Kidney epithelial cell (primary cell): ENCODE measurements around the gene ACAD11. TPM values are rescaled to one million over a fixed set of nuclear protein-coding genes. Genes with fewer than 3 reads are reported as not detected.

Experiments used
- DNase-seq: peaks from one replicate; pipeline ENCODE4 v3.0.0-alpha.2; 2010; ENCODE audit warnings: low read depth
- H3K27me3 ChIP-seq: 2 replicates; pipeline ENCODE4 v1.6.0; 2011; ENCODE audit warnings: low read length; ENCODE audit not compliant: control insufficient read depth, insufficient read depth
- H3K36me3 ChIP-seq: 2 replicates; pipeline ENCODE4 v1.5.1; 2011; ENCODE audit warnings: low read length; ENCODE audit not compliant: control insufficient read depth, insufficient read depth
- H3K4me3 ChIP-seq: 2 replicates; pipeline ENCODE4 v1.5.1; 2011; ENCODE audit warnings: low read depth, mild to moderate bottlenecking, control low read depth, low read length
- total RNA-seq: library from RNA; depleted of rRNA; stranded (reverse); fragments of >200 nt; gene quantifications from 2 replicates; pipeline ENCODE4 v1.2.3, GENCODE V29; 2015
- TF ChIP-seq, protein P1 (sequence below): IDR thresholded peaks from 2 replicates; pipeline ENCODE4 v1.5.1; 2011; ENCODE audit warnings: mild to moderate bottlenecking, moderate library complexity, low read length, control low read depth, inconsistent platforms; ENCODE audit not compliant: insufficient read depth, poor library complexity, severe bottlenecking

The ACAD11 gene
- total RNA-seq, 1 donor from 2014 or later, result 24.7 TPM

DNA sequence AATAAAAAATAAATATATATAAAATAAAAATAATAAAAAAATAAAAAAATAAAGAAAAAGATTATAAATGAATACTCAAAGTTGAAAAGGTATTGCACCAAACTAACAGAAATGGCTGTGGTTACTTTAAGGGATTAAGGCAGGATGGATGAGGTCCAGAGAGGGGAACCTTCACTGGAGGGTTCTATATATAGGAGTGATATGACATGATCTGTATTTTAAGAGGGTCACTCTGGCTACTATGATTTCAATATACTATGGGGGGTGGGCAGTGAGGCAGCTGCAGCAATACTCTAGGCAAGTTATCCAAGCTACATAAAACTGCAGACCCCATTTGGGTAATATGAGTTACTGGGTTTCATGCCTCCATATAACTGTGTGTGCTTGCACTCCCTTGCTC lies 24.6 kb downstream of the ACAD11 start:
- DNase-seq, result no peak
- Histone ChIP-seq H3K27me3 (no peaks in the 10 kb centered on the region), H3K36me3 (no peaks in the 10 kb centered on the region), H3K4me3 (no peak overlapping the region)
- TF ChIP-seq, protein P1, sequence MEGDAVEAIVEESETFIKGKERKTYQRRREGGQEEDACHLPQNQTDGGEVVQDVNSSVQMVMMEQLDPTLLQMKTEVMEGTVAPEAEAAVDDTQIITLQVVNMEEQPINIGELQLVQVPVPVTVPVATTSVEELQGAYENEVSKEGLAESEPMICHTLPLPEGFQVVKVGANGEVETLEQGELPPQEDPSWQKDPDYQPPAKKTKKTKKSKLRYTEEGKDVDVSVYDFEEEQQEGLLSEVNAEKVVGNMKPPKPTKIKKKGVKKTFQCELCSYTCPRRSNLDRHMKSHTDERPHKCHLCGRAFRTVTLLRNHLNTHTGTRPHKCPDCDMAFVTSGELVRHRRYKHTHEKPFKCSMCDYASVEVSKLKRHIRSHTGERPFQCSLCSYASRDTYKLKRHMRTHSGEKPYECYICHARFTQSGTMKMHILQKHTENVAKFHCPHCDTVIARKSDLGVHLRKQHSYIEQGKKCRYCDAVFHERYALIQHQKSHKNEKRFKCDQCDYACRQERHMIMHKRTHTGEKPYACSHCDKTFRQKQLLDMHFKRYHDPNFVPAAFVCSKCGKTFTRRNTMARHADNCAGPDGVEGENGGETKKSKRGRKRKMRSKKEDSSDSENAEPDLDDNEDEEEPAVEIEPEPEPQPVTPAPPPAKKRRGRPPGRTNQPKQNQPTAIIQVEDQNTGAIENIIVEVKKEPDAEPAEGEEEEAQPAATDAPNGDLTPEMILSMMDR, result no peak

DNA sequence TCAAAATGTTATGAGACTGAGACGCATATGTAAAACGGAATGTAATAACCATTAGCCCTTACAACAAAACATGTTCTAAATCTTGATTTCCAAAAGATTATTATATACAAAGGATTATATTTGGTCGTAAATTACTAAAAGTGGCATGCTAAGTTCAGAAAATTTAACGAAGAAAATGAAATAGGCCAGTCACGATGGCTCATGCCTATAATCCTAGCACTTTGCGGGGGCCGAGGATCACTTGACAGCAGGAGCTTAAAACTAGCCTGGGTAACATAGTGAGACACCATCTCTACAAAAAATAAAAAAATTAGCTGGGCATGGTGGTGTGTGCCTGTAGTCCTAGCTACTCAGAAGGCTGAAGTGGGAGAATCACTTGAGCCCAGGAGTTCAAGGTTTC lies 29.0 kb downstream of the ACAD11 start:
- Histone ChIP-seq H3K27me3 (no peaks in the 10 kb centered on the region), H3K4me3 (no peak overlapping the region), H3K36me3 (no peaks in the 10 kb centered on the region)
- no peak for DNase-seq
- TF ChIP-seq, protein P1, result no peak

DNA sequence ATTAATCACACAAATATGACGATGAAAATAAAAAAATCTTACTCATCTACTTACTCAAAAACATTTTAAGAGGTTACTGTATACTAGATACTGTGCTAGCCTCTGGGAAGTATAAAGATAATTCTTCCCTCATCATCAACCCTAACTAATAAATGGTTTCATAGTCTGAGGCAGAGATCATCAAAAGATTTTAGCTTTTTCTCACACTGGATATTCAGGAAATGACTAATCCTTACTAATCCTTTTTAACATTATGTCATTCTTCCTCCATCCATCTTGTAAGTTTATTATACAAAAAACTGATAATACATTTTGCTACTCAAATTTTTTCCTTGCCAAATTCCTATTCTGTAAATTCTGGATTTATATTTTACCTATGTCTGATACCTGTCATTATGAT lies 29.7 kb downstream of the ACAD11 start:
- no peak for DNase-seq
- H3K36me3 ChIP-seq, result no peaks in the 10 kb centered on the region
- no peak overlapping the region for H3K4me3 ChIP-seq
- TF ChIP-seq, protein P1, result no peak
- H3K27me3 ChIP-seq, result no peaks in the 10 kb centered on the region

DNA sequence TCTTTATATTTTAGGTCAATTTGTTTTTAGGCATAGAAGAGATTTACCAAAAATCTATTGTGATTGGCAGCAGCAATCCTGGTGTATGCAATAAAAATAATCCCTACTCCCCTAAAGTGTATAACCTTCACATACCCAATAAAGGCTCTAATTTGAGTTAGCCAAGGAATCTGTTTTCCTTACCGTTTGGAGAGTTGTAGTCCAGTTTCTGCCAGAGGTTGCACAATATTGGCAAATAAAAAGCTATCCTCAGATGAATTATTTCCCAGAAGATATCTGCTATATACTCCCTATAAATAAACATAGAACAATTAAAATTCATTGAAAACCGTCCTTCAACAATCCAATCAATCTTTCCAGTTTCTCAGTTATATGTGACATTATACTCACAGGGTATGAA lies 31.5 kb downstream of the ACAD11 start:
- no peak for DNase-seq
- TF ChIP-seq, protein P1, result no peak
- no peaks in the 10 kb centered on the region for H3K36me3 ChIP-seq
- H3K4me3 ChIP-seq, result no peak overlapping the region
- no peaks in the 10 kb centered on the region for H3K27me3 ChIP-seq

DNA sequence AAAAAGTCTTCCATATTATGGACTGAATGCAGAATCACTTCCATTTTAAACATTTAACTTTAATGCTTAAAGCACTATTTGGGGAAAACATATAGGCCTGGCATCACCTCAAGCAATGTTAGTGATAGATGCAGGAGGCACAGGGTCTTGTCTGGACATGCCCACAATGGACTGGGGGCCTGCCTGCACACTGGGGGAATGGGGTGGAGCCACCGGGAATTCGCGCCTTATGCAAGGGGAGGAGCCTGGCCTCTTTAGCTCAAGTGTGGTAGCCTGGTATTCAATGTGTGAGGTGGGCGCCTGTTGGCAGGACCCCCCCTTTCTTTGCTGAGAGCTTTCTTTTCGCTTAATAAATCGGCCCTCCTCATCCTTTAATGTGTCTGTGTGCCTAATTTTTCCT lies 32.7 kb downstream of the ACAD11 start:
- no peaks in the 10 kb centered on the region for H3K27me3 ChIP-seq
- DNase-seq, result no peak
- H3K4me3 ChIP-seq, result no peak overlapping the region
- no peaks in the 10 kb centered on the region for H3K36me3 ChIP-seq
- TF ChIP-seq, protein P1, result no peak

DNA sequence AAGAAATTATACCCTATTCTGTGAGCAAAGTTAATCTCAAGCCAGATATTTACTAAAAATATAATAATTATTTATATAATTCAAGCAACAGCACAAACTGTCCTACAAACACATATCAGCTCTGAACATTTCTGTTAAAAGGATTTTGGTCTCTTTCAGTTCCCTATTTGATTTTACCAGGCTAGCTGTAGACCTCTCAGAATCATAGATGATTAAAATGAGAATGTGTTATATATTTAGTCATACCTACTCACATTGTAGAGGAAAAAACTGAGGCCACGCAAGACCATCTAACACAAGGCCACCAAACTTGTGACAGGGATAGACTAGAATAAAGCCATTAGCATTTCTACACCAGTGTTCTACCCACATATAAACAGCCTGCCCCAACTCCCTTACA lies 34.0 kb downstream of the ACAD11 start:
- Histone ChIP-seq H3K36me3 (no peaks in the 10 kb centered on the region), H3K27me3 (no peaks in the 10 kb centered on the region), H3K4me3 (no peak overlapping the region)
- DNase-seq, result no peak
- TF ChIP-seq, protein P1, result no peak
